Heart left ventricle (tissue), 16 donors: Measurements from ENCODE around the gene KCTD19. TPM values are rescaled to one million over a fixed set of nuclear protein-coding genes. Genes with fewer than 3 reads are reported as not detected.
A peak's percentile ranks its signal among the peaks of the same experiment; 100 is the strongest.

ENCODE experiments used
- ATAC-seq, 4 donors: fragments of 200-7000 bp; cut with Tn5 transposase; one replicate each; pipeline ENCODE4 v1.9.1; 2020 to 2022; ENCODE audit warnings: moderate library complexity in 4 of 4, mild to moderate bottlenecking in 3 of 4, moderate number of reproducible peaks in 1 of 4
- DNase-seq, 5 donors: peaks; one replicate each; pipeline ENCODE4 v3.0.0-alpha.2; 2020
- H3K27ac ChIP-seq, 12 donors: fragments of 200-600 bp; sonication (generic) in 4 of 12; one replicate each; pipeline versions ENCODE4 v1.5.0 to v1.8.0; 2016 to 2022; ENCODE audit warnings: mild to moderate bottlenecking in 2 of 12
- H3K27me3 ChIP-seq, 9 donors: fragments of 200-600 bp; sonication (generic) in 2 of 9; one replicate each; pipeline versions ENCODE4 v1.5.1 to v1.8.0; 2016 to 2022; ENCODE audit warnings: mild to moderate bottlenecking in 3 of 9
- H3K36me3 ChIP-seq, 9 donors: fragments of 200-600 bp; sonication (generic) in 2 of 9; one replicate each; pipeline versions ENCODE4 v1.5.0 to v1.8.0; 2018 to 2022; ENCODE audit warnings: mild to moderate bottlenecking in 2 of 9
- H3K4me1 ChIP-seq, 12 donors: fragments of 200-600 bp; sonication (generic) in 4 of 12; one replicate each; pipeline versions ENCODE4 v1.5.0 to v1.8.0; 2016 to 2022; ENCODE audit warnings: mild to moderate bottlenecking in 3 of 12
- H3K4me3 ChIP-seq, 12 donors: fragments of 200-600 bp; sonication (generic) in 4 of 12; one replicate each; pipeline versions ENCODE4 v1.5.0 to v1.8.0; 2017 to 2022; ENCODE audit warnings: mild to moderate bottlenecking in 9 of 12, moderate library complexity in 4 of 12
- H3K9me3 ChIP-seq, 12 donors: fragments of 200-600 bp; sonication (generic) in 4 of 12; one replicate each; pipeline versions ENCODE4 v1.5.0 to v1.8.0; 2016 to 2022; ENCODE audit warnings: mild to moderate bottlenecking in 1 of 12
- CTCF ChIP-seq, 12 donors: fragments of 200-600 bp; sonication (generic) in 4 of 12; IDR thresholded peaks; one replicate each; pipeline versions ENCODE4 v1.5.0 to v1.8.0; 2018 to 2022; ENCODE audit warnings: antibody characterized with exemption in 12 of 12, mild to moderate bottlenecking in 5 of 12
- POLR2A ChIP-seq, 2 donors: fragments of 450-650 bp; IDR thresholded peaks; one replicate each; pipeline ENCODE4 v1.6.1; 2017; ENCODE audit warnings: antibody characterized with exemption in 2 of 2, mild to moderate bottlenecking in 2 of 2, moderate library complexity in 2 of 2
- WGBS, 4 donors: extraction: QIAGEN DNeasy Blood & Tissue Kit in 2 of 4; methylation state at CpG; one replicate each; pipeline versions ENCODE4 v1.1.5 to v1.1.7; 2013 to 2018; 5-methylcytosine and 5-hydroxymethylcytosine counted together
- intact Hi-C, 10 donors: fragments of 100-400 bp; cut with DNase I; formaldehyde crosslinking; loops; one replicate each; pipeline versions ENCODE4 v1.11.1 to v1.14.2; 2022
- polyA plus RNA-seq, 2 donors: library from polyadenylated mRNA; stranded (reverse); fragments of 200-250 nt; gene quantifications; one replicate each; pipeline ENCODE4 v1.2.3, GENCODE V29; 2013
- total RNA-seq, 9 donors: library from RNA; depleted of rRNA in 2 of 9; stranded (reverse); fragments of >200 nt in 2 of 9; fragmentation: NEBNext Ultra II Directional in 3 of 9; extraction: Animal tissue kit (Norgen Biotek cat#: 25700) in 3 of 9; gene quantifications; one replicate each; pipeline versions ENCODE4 v1.1.0 to v1.2.4, GENCODE V29; 2016 to 2023
- donor health status: ischemic (EF 13 %, LVEDD 7.1; RV severe dilation, severe dysfunction).
- donor health status: healthy with polysubstance abuse.
- donor health status: DM: no; HTN: yes; CAD: no.
- donor health status: DM: no; HTN: no; CAD: no.
- donor health status: ischemic (EF 25% LVEDD 6.9; RV normal size, moderate dysfunction).
- donor health status: ischemic (EF 25% LVEDD 5.7; RV mildly dilated, moderate dysfunction).
- donor health status: healthy.
- donor health status: DM: yes; HTN: yes; CAD: no.
- donor health status: ischemic (EF 35%, LVEDD 5.7; RV mildly dilated, moderate dysfunction).
- donor health status: nonischemic (EF 11% LVEDD 7.7; RV severe dilation, severe dysfunction).
- donor health status: DM: yes; HTN: yes; CAD: no.
- donor health status: PGD.
- donor health status: ischemic (EF 29% LVEDD 5.4; RV normal size, mild dysfunction).
- donor health status: nonischemic (EF 23%, LVEDD 6.1; RV moderate dilation, normal function).

The KCTD19 gene
- total and polyA plus RNA-seq, 11 donors: 0.19 to 0.29 TPM; not detected in 9

- H3K27me3 ChIP-seq: peaks cover 0 to 10% (median 0%) of the 10 kb centered on the region in 9 donors
- no peaks in the 10 kb centered on the region for H3K9me3 ChIP-seq
- peak overlapping the region; percentile 82 to 100 (median 94) for H3K27ac ChIP-seq
- ATAC-seq (no peak), DNase-seq (no peak)
- TF ChIP-seq CTCF (IDR thresholded peaks at IDR 0.05) (no peak), POLR2A (IDR thresholded peaks at IDR 0.05) (no peak)
- H3K36me3 ChIP-seq: peaks cover 0 to 5% (median 0%) of the 10 kb centered on the region in 9 donors
- peak overlapping the region; percentile 56 to 94 (median 86) for H3K4me3 ChIP-seq
- intact Hi-C loops: loop anchor here in 2 of 10 donors (2.0 to 5.0 kb wide), 4 partner anchors 19 to 73 kb away; partner anchors contain the start of genes NOL3 (in 2 of the 2), E2F4 (in 1 of the 2), EXOC3L1 (in 1 of the 2) and TMEM208 (in 1 of the 2)
- WGBS, 4 donors: 4 to 12% (median 8%) methylated on average over 7 to 8 of the region's 8 CpGs
- H3K4me1 ChIP-seq: peaks cover 34 to 87% (median 67%) of the 10 kb centered on the region in 12 donors
These were observed 80.9 kb downstream of the KCTD19 start for GRCh38 chr16:67245674-67246080.

- Histone ChIP-seq H3K36me3 (peaks cover 0 to 5% (median 0%) of the 10 kb centered on the region in 9 donors), H3K9me3 (no peaks in the 10 kb centered on the region), H3K27me3 (peaks cover 0 to 10% (median 0%) of the 10 kb centered on the region in 9 donors), H3K4me3 (peak overlapping the region in 10 of 12 donors; percentile 72 to 94 (median 89)), H3K4me1 (peaks cover 39 to 92% (median 72%) of the 10 kb centered on the region in 12 donors), H3K27ac (peak overlapping the region; percentile 82 to 100 (median 94))
- ATAC-seq (no peak), DNase-seq (no peak)
- WGBS, 4 donors: 46 to 57% (median 52%) methylated on average over 4 of the region's 4 CpGs
- TF ChIP-seq POLR2A (IDR thresholded peaks at IDR 0.05) (no peak), CTCF (IDR thresholded peaks at IDR 0.05) (no peak)
- intact Hi-C loops: loop anchor here in 2 of 10 donors (5.0 kb wide), 2 partner anchors 53 to 73 kb away; partner anchors contain the start of genes NOL3 (in 2 of the 2), E2F4 (in 1 of the 2) and EXOC3L1 (in 1 of the 2)
These were observed 81.4 kb downstream of the KCTD19 start for GRCh38 chr16:67245186-67245585.

- ATAC-seq (peak; percentile 43 to 60 (median 56)), DNase-seq (peak; percentile 81 to 93 (median 88))
- Histone ChIP-seq H3K4me1 (peaks cover 39 to 93% (median 72%) of the 10 kb centered on the region in 12 donors), H3K36me3 (peaks cover 0 to 9% (median 1%) of the 10 kb centered on the region in 9 donors), H3K27me3 (peaks cover 0 to 6% (median 0%) of the 10 kb centered on the region in 9 donors), H3K4me3 (peak overlapping the region in 9 of 12 donors; percentile 0 to 94 (median 79)), H3K27ac (peak overlapping the region; percentile 82 to 100 (median 94)), H3K9me3 (no peaks in the 10 kb centered on the region)
- 0 to 23% (median 5%) methylated on average over 3 to 5 of the region's 5 CpGs for WGBS, 4 donors
- intact Hi-C loops: loop anchor here in 2 of 10 donors (5.0 kb wide), 2 partner anchors 52 to 72 kb away; partner anchors contain the start of genes NOL3 (in 2 of the 2), E2F4 (in 1 of the 2) and EXOC3L1 (in 1 of the 2)
- peak in 2 of 12 donors; percentile 16 to 25 for TF ChIP-seq CTCF (IDR thresholded peaks at IDR 0.05)
- TF ChIP-seq POLR2A (IDR thresholded peaks at IDR 0.05): peak; percentile 8 to 29
These were observed 82.0 kb downstream of the KCTD19 start for GRCh38 chr16:67244387-67245185.

GRCh38 chr16:67243481-67243880 is 83.1 kb downstream of the KCTD19 start:
- peaks cover 0 to 20% (median 12%) of the 10 kb centered on the region in 9 donors for H3K36me3 ChIP-seq
- whole genome bisulfite sequencing, 4 donors: 63 to 79% (median 67%) methylated on average over 3 to 4 of the region's 4 CpGs
- TF ChIP-seq CTCF (IDR thresholded peaks at IDR 0.05): no peak
- TF ChIP-seq POLR2A (IDR thresholded peaks at IDR 0.05): no peak
- H3K9me3 ChIP-seq: no peaks in the 10 kb centered on the region
- DNase-seq (peak in 3 of 5 donors; percentile 58 to 67 (median 59)), ATAC-seq (no peak)
- peak overlapping the region in 1 of 12 donors; percentile 94 for H3K4me3 ChIP-seq
- peaks cover 39 to 82% (median 67%) of the 10 kb centered on the region in 12 donors for H3K4me1 ChIP-seq
- no peaks in the 10 kb centered on the region for H3K27me3 ChIP-seq
- intact Hi-C loops: no loop called here
- peak overlapping the region; percentile 82 to 100 (median 94) for H3K27ac ChIP-seq
